Epithelial cell of esophagus (primary cell): ENCODE results near the gene ADAMTS10.

Experiments
- DNase-seq: peaks from one replicate; pipeline ENCODE4 v3.0.0; 2010; ENCODE audit warnings: low read depth
- H3K4me3 ChIP-seq: 2 replicates; pipeline ENCODE4 v1.5.1; 2011; ENCODE audit warnings: mild to moderate bottlenecking, low read length, control low read depth
- TF ChIP-seq, protein P1 (sequence below): IDR thresholded peaks from 2 replicates; pipeline ENCODE4 v1.5.1; 2011; ENCODE audit warnings: low read depth, mild to moderate bottlenecking, low read length, control low read depth, inconsistent platforms; ENCODE audit not compliant: insufficient read depth; ENCODE audit errors: missing control alignments

ADAMTS10 gene

DNA sequence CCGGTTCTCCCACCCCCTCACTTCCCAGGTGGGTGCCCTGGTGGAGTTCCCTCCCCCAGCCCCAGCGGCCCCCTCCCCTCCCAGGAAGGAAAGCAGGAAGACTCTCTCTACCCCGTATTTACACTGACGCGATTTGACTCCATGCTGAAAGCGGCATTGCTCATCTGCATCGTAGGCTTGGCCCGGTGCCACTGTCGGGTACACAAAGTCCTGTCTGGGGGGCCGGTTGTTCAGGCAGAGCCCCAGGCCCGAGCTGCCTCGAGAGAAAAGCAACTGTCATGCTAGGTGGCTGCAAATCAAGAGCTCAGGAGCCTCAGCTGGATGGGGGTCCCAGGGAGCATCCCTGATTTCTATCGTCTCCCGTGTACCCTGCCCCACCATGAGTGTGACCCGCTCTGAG, 14.9 kb downstream of the ADAMTS10 start:
- DNase-seq: no peak
- H3K4me3 ChIP-seq: no peak overlapping the region
- TF ChIP-seq, protein P1, sequence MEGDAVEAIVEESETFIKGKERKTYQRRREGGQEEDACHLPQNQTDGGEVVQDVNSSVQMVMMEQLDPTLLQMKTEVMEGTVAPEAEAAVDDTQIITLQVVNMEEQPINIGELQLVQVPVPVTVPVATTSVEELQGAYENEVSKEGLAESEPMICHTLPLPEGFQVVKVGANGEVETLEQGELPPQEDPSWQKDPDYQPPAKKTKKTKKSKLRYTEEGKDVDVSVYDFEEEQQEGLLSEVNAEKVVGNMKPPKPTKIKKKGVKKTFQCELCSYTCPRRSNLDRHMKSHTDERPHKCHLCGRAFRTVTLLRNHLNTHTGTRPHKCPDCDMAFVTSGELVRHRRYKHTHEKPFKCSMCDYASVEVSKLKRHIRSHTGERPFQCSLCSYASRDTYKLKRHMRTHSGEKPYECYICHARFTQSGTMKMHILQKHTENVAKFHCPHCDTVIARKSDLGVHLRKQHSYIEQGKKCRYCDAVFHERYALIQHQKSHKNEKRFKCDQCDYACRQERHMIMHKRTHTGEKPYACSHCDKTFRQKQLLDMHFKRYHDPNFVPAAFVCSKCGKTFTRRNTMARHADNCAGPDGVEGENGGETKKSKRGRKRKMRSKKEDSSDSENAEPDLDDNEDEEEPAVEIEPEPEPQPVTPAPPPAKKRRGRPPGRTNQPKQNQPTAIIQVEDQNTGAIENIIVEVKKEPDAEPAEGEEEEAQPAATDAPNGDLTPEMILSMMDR: no peak

DNA sequence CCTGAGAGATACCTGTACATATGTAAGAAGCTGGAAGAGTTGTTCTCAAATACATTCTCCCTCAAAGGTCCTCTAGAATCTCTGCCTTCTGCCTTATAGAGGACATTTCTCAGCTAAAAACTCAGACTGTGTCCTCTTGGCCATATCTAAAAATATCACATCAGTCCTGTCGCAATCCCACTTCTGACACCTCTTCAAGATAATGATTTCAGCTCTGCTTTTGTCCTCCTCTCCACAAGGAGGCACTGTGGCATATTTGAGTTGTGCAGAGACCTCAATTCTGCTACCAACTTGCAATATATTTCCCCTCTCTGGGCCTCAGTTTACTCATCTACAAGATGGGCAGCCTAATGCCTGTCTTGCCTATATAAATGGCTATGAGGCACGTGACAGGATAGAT, 16.6 kb downstream of the ADAMTS10 start:
- TF ChIP-seq, protein P1: no peak
- DNase-seq: no peak
- no peak overlapping the region for H3K4me3 ChIP-seq

DNA sequence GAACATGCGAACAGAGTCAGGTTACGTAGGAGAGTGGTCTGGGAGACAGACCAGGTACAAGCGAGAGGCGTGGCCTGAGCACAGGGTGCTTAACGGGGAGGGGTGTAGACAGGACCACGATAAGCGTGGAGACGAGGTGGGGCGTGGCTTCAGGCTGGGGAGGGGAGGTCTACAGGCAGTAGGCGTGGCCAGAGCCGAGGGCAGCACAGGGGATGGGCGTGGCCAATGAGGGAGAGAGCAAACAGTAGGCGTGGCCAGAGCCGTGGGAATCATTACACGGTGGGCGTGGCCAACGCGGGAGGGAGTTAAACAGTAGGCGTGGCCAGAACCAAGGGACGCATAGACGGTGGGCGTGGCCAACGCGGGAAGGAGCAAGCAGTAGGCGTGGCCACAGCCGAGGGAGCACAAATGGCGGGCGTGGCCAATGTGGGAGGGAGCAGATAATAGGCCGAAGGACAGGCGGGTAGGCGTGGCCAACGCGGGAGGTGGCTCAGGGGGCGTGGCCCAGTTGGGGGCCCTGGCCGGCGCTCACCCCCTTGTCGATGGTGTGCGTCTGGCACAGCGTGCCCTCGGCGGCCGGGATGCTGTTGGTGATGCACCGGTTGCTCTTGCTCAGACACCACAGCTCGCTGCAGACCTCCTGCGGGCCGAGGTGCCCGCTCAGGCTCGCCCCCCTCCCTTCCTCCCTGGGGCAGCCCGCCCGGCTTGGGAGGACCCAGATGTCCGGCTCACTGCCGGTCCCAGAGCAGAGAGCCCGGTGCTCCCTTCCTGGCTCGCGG, 18.1 kb downstream of the ADAMTS10 start:
- H3K4me3 ChIP-seq: no peak overlapping the region
- DNase-seq: no peak
- TF ChIP-seq, protein P1: no peak

DNA sequence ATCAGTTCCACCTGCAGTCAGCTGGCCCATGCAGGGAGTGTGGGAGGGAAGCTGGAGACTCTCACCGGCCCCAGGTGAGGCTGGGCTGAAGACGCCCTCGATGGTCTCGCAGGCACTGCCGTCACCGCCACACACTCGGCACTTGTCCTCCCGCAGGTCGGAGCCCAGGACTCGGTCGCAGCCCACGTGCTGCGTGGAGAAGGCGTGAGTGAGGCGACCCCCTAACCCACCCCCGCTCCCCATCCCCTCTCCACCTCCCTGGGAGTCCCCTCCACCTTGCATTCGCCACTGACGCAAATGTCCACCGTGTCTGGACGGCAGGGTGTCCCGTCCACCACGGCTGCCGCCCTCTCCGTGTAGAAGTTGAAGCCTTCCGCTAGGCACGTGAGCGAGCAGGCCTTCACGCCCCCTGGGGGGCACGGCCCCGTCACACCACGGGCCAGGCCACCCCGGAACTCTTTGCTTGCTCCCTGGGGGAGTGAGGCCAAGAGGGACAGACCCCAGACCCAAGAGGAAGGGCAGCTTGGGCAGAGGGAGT, 21.3 kb downstream of the ADAMTS10 start:
- H3K4me3 ChIP-seq: no peak overlapping the region
- TF ChIP-seq, protein P1: no peak
- DNase-seq: no peak

DNA sequence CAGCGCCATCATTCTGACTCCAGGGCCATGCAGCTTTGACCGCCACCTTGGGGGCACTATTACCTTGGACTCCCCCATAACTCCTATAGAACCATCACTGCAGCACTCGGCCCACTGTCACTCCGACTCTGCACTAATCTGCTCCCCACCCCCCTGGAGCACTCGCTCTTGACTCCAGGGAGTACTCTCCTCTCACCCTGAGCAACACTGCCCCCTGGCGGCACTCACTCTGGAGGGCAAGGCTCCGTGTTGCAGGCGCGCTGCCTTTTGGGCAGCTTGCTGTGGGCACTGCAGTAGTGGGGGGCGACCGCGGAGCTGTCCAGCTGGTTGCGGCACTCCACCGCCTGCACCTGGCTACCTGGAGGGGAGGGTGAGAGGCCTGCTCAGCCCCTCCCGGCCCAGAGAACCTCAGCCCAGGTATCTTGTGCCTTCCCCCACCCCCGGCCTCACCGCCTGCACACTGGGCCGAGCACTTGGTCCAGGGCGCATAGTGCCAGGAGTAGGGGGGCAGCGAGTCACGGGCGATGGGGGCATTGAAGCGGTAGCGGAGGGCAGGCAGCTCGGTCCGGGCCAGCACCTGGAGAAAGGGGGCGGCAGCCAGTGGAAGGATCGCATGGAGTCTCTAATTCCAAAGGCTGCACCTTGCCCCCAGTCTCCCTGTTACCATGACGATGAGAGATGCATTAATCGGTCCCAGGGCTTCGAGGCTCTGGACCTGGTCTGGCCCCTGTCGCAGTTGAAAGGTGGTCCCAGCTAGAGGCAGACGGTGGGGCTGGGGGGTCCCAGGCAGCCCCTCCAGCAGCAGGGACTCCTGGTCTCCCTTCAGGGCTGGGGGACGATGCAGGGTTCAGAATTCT, 24.4 kb downstream of the ADAMTS10 start:
- no peak overlapping the region for H3K4me3 ChIP-seq
- TF ChIP-seq, protein P1: no peak
- DNase-seq: no peak

DNA sequence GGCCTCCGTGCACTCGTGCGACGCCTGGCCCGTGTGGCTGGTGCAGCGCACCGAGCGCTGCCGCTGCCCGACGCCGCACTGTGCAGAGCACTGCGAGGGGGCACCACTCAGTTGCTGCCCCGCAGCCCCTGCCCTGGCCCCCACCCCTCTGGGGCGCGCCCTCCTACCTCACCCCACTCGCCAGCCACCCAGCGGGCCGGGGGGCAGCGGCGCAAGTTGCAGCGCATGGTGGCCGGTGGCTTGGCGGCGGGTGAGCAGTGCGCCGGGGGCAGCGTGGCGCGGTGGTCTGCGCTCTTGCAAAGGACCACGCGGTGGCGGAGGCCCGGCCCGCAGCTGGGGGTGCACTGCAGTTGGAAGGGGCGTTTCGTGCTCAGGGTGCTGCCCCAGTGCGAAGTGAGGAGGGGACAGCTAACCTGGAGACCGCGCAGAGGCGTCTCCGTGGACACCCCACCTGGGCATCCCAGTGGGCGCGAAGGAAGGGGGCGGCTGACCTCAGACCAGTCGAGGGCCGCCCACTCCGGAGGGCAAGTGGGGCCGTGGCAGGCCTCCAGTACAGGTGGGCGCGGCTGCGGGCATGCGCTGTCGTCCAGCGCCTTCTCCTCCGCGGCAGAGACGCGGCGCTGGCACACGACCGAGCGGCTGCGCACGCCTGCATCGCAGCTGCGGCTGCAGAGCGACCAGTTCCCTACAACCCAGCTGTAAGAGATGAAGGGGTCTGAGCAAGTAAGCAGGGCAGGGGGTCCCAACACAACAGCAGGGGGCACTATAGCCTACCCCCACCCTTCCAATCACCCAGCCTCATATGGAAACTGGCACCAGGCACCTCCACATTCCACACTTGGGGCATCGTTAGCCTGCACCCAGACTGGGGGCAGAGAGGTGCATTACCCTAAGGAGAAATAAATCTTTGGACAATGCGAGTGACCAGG, 25.3 kb downstream of the ADAMTS10 start:
- no peak for DNase-seq
- TF ChIP-seq, protein P1: no peak
- H3K4me3 ChIP-seq: no peak overlapping the region
